Measurements from ENCODE around the gene LBX1.

LBX1 gene

GRCh38 chr10:101241840-101242707 is 12.8 kb upstream of the LBX1 start:
- DNase-seq: no peak

GRCh38 chr10:101238732-101239105 is 9.5 kb upstream of the LBX1 start:
- DNase-seq: no peak

DNA sequence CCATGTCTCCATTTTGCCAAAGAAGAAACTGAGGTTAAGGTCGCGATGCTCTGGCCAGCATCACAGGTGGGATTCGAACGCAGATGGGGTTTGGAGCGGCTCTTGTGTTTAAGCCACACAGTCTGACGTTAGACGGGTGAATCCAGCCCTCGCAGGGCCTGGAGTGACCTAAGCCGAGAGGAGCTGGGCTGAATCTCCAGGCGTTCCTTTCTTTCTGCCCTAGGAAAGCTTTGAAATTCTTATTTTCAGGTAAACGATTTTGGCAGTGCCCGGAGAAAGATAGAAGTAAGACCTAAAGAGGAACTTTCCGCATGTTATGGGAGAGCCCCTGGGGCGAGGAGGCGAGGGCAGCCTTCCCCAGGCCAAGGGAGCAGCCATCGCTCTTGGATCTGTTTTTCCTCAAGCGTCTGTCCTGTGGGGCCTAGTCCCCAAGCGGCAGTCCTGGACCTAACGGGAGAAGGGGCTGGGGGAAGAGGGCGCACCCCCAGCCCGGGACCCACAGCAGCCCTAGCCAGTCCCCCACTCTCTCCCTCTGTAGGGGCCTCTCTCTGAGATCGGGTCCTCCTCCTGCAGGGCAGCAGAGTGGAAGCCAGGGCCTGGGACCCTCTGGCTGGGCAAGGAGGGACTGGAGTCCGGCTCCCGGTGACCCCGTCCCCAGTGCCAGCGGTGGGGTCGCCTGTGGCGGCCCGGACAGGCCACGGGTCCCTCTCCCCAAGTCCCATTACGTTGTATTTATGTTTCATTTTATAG is 8.9 kb upstream of the LBX1 start:
- no peak for DNase-seq

GRCh38 chr10:101237081-101237981 is 8.1 kb upstream of the LBX1 start:
- DNase-seq: no peak

- DNase-seq: no peak
These were observed 7.3 kb upstream of the LBX1 start for GRCh38 chr10:101236376-101237080.

DNA sequence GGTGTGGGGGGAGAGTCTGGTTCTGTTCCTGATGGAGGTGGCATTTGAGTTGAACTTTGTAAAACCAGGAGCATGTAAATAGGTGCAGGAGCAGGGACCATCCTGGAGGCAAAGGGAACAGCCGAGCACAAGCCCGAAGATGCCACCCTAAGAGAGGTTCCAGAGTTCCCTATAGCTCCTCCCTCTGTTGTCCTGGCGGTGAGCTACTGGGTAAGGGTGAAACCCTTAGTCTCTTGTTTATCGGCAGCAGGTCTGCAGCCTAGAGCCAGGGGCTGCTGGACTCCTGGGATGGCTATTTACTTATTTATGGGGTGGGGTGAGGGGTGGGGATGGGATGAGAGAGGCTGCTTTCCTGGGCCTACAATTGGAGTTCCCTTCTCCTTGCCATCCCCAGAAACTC is 6.5 kb upstream of the LBX1 start:
- DNase-seq: no peak

GRCh38 chr10:101234333-101234732 is 5.1 kb upstream of the LBX1 start:
- DNase-seq: no peak

GRCh38 chr10:101233863-101234262 is 4.6 kb upstream of the LBX1 start:
- no peak for DNase-seq

GRCh38 chr10:101233443-101233842 is 4.2 kb upstream of the LBX1 start:
- no peak for DNase-seq

DNA sequence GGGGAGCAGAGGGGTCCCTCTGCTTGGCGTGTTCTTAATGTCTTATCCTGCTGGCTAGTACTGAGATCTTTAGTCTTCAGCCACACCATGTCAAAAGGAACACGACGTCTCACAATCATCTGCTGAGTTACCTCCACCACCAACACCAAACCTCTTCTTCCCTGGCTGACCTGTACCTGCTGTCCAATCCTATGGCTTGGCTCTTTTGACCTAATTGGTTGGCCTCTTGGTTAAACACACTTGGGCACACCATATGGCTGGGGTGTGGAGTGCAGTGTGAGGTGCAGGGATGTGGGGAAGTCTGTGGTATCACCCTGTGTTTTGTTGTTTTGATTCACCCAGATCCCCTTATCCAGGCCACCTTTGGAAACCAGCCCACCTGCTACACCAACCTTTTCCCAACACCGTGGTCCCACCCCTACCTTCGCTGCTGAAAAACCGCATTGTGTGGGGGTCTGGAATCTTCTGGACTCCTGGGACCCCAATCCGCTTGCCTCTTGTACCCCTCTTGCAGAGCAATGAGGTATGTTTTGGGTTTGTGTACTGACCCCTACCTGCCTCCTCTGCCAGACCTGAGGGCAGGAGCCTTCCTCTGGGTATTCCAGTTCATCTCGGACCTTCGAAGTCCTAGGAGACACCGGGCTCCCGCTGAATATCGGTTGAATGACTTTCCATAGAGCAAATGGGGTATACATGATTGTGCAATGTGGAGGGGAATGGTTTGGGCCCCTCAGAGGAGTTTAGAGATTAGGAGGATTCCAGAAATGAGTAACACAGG is 2.8 kb upstream of the LBX1 start:
- no peak for DNase-seq

DNA sequence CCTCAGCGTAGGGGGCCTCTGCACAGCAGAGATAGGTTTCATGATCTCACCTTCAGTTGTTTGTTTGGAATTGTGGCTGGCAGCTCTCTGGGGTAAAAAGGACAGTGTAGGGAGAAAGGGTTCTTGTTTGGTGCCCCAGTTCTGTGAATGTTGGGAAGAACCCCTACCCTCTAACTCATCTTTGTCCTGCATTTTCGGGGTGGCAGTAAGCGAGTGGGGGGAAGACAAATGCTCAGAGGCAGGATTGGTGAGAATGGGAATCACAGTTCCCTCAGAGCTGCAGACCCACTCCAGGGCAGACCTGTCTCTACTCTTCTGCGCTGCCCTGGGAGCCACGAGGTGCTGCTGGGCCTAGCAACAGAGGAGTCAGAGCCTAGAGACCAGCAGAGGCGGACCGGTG is 1.8 kb upstream of the LBX1 start:
- no peak for DNase-seq

DNA sequence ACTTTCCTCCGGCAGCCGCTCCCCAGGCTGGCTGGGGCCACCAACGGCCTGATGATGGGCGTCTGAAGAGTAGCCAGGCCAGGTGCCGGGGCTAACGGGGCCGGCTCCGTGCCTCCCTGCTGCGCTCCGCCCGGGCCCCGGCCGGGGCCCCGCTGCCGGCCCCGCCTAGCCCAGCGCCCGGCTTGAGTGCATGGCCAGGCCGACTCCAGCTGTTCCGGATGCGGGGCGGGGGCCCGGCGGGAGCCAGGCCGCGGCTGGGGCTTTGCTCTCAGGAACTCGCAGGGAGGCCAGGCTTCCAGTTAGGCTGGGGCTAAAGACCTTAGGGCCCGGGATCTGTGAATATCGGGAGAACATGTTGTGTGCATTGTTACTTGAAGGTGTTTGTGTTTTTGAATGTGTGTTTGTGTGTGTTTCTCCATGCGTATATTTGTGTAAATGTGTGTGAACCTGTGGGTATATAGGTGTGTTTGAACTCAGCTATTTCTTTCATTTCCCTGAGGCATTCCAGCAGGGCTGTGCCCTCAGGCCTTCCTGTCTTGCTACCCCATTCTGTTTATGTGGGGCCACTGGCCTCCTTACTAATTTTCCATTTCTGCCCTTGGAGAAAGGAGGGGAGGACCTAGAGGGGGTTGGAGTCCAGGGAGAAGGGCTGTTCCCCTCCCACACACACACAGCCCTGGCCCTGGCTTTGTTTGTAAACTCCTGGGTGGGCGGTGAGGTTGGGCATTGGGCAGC is 1.1 kb upstream of the LBX1 start:
- no peak for DNase-seq

DNA sequence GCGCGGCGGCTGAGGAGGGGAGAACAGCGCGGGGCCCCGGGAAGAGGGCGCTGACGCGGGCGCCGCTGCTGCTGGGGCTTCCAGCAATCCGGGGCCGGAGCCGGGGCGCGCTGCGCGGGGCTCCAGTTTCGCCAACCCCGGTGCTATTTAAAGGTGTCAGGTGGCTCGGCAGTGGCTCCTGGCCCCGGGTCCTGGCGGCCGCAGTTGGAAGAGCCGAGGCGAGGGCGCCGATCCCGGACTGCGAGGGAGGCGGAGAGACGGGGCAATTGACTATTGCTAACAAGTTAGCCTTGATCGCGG is 347 bp downstream of the LBX1 start:
- DNase-seq: no peak

DNA sequence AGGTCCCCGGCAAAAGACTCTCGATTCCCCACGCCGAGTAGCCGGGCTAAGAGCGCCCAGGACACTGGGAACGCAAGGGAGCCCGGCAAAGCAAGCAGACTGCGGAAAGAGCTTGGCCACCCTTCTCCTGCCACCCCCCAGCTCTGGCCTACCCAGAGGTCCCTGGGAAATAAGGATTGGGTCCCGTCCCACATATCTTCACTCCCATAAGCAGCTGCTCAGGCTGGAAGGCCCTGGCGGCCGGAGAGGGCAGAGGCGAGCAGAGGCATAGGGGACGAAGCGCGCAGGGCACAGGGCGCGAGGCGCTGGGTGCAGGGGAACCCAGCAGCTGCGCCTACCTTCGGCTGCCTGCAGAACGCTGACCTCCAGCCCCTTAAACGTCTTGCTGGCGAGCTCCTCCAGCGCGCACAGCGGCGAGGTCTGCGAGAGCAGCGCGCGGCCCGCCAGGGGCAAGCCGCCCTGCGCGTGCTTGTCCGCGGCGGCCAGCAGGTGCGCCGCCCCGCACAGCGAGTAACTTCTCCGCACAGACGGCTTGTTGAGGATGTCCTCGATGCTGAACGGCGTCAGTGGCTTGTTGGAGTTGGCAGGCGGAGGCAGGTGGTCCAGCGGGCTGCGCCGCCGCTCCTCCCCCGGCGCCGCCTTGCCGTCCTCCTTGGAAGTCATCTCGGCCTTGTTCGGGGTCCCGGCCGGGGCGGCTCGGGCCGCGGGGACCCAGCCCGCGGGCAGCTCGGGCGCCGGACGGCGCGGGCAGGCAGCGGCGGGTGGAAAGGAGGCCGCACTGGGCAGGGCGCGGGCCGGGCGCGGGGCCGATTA is 904 bp downstream of the LBX1 start:
- no peak for DNase-seq

GRCh38 chr10:101227429-101228152 is 1.7 kb downstream of the LBX1 start:
- no peak for DNase-seq

DNA sequence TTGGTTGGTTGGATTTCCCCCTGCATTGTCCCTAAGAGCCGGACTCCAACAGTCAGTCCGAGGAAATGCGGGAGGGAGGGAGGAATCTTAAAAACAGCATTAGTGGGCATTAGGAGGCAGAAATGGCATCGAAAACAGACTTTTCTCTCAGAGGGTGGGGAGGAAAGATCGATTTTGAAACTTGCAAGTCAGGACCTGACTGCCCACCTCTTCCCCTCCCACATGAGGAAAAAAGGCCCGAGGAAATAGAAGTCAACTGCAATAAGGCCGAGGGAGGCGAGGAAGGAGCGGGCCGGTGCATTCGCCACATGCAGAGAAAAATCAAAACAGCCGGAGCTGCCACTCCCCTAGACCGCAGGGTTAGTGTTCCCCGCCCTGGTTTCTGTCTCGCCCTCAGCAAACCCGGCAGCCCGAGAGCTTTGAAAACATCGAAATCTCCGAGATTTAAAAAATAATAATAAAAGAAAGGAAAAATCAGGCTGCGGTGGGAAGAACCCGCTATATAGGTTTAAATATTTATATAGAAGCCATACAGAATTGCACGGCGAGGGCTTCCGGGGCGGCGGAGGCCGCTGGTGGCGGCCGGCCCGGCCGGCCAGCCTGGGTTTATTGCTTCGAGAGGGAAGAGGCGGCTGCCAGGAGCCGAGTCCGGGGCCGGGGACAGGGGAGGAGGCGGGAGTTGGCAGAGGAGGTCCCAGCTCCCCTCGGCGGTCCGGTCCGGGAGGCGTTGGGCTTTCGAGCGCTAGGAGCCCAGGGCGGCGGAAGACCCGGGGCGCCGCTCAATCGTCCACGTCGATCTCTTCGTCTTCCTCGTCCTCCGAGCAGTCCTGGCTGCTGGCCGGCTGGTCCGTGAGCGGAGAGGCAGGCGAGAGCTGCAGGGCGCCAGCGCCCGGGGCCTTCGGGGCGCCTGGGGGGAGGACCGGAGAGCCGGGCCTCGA is 2.5 kb downstream of the LBX1 start:
- no peak for DNase-seq

DNA sequence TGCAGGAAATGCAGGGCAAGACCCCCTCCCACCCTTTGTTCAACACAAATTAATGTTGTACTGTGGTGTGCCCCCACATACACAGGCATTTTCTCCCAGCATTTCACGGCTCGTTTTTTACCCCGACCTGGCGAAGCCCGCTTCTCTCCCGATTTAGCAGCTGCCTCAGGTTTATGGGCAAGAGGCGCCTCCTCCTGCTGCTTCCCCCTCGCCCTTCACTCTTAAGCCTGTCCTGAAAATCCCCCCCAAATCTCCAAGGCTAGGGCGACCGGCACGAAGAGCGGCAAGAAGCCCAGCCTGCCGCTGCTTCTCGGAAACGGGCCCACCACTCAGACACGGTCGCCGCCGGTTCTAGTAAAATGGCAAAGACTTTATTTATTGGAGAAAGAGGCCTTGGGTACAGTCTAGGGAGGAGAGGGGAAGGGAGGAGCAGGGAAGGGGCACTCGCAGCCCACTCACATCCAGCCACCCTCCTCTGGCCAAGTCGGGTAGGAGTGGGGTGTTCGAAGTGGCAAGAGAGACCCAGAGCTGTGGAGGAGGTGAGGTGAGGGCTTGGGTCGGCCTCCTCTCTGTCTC is 3.3 kb downstream of the LBX1 start:
- no peak for DNase-seq

Measured in stimulated activated CD4-positive, alpha-beta T cell treated with anti-CD3 and anti-CD28 coated beads, Interleukin-4, amount 100 ng/mL, for 1 hour (primary cell).